ENCODE data around the gene POC1B.
A peak's percentile ranks its signal among the peaks of the same experiment; 100 is the strongest.

POC1B gene

GRCh38 chr12:89538897-89539296 lies 13.1 kb upstream of the POC1B start:
- DNase-seq = no peak

DNA sequence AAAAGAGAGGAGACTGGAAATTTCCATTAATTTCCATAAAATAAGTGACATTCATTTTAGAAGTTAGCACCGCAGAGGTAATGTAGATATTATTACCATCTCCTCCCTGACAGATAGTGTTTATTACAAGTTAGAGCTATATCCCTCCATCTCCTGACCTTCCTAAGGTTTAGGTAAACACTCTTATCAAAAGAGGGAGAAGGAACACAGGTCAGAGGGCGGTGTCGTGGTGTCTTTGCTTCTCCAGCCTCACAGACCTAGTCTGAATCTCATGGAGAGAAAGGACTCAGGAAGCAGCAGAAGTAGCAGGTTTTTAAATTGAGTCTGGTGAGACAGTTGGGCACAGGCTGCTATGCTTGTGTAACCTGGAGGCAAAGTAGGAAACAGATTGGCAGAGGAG lies 11.5 kb upstream of the POC1B start:
- no peak for DNase-seq

GRCh38 chr12:89529738-89530137 lies 3.9 kb upstream of the POC1B start:
- DNase-seq = no peak

- DNase-seq = no peak
These were observed 2.6 kb upstream of the POC1B start for GRCh38 chr12:89528434-89528833.

GRCh38 chr12:89525305-89525823 lies 483 bp downstream of the POC1B start:
- no peak for DNase-seq

GRCh38 chr12:89524541-89525304 lies 1.1 kb downstream of the POC1B start, which contains the start of gene GALNT4:
TSS of gene GALNT4 (minus strand) at chr12:89524796. CDS start at chr12:89524549, 247 bp downstream.
- DNase-seq = peak; percentile 57

GRCh38 chr12:89523843-89524540 lies 1.9 kb downstream of the POC1B start:
- DNase-seq = no peak

DNA sequence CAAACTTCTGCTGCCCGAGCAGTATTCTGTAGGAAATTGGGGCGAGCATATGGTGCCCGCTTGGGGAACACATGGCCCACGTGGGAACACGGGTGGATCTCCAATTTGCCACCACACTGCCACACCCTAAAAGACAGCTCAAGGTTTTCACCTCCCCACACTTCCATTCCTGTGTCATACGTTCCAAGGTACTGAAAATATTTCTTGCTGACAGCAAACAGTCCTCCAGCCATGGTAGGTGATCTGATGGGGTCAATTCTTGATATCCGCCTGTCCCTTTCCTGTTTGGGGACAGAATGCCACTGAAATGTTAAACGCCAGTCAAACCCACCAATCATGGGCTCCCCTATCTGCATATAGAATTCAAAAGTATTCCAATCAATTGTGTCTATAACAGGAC lies 2.5 kb downstream of the POC1B start:
- no peak for DNase-seq

GRCh38 chr12:89521364-89522223 lies 4.3 kb downstream of the POC1B start:
- no peak for DNase-seq

DNA sequence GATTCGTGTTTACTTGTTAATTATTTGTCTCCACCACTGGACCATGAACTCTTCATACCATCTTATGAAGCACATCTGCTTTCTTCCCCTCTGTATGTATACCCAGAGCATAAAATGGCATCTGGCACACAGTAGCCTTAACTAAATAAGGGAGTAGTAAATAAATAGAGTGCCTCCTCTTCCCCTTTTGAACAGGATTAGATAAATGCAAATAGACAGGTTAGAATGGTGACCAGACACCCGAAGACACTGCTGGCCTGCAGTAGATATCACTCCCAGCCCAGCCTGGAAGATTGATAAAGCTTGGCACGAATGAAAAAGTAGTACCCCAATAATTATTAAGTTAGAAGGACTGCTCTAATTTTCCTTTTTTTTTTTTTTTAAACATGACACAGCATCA lies 8.1 kb downstream of the POC1B start:
- no peak for DNase-seq

- DNase-seq = no peak
These were observed 9.2 kb downstream of the POC1B start for GRCh38 chr12:89516633-89517032.

- DNase-seq = no peak
These were observed 11.1 kb downstream of the POC1B start for GRCh38 chr12:89514751-89515150.

- DNase-seq = no peak
These were observed 12.3 kb downstream of the POC1B start for GRCh38 chr12:89513544-89513943.

DNA sequence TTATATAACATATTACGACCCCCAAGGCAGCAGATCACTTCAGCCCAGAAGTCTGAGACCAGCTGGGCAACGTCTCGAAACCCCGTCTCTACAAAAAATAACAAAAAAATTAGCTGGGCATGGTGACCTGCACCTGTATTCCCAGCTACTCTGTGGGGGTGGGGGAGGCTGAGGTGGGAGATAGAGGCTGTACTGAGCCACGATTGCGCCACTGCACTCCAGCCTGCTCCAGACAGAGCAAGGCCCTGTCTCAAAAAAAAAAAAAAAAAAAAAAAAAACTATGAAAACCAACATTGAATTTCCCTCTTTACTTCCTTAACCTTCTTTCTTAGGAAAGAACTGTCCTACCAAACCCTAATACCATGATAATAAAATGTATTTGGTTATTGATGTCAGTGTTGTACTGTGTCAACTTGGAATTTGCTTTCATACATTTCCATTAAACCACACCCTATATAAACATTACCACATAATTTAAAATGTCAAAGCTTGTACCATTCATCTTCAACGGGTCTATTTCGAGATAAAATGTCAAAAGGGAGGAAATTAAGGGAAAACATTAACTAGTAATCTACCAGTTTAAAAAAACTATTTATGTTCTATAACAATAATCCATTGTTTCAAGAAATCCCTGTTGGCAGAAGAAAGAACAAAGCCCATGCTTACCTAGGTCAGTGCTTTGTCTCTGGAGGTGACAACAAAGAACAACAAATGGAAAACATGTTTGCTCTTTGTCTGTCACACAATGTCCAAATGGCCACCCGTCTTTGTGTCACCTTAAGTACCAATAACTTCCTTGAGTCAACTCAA lies 18.6 kb downstream of the POC1B start:
- no peak for DNase-seq

DNA sequence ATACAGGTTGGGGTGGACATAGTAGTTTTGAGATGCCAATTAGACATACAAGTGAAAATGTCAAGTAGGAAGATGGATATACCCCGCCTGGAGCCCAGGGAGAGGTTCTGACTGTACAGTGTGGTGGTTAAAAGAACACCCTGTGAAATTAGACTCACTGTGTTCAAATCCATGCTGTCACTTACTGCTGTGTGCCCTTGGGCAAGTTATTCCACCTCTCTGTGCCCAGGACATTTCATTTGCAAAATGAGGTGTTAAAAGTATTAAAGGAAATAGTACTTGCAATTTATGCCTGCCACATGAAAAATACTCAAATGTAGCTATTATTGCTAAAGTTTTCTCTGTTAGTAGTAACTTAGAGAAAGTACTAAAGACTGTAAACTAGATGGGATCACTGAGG lies 19.8 kb downstream of the POC1B start:
- no peak for DNase-seq

- DNase-seq = no peak
These were observed 21.1 kb downstream of the POC1B start for GRCh38 chr12:89504560-89505346.

DNA sequence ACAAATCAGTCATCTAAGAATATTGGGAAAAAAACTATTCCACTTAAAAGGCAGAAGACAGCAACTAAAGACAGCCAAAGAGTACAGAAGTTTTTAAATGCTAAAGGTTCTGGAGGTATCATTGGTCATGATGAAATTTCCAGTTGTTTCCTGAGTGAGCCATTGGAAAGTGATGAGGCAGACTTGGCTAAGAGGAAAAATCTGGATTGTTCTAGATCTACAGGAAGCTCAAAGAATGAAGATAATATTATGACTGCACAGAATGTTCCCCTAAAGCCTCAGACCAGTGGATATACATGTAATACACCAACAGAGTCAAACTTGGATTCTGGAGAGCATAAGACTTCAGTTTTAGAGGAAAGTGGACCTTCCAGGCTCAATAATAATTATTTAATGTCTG lies 24.1 kb downstream of the POC1B start:
- DNase-seq = no peak

GRCh38 chr12:89499857-89500256 lies 26.0 kb downstream of the POC1B start:
- DNase-seq = no peak

- DNase-seq = no peak
These were observed 28.4 kb downstream of the POC1B start for GRCh38 chr12:89497467-89497866.

DNA sequence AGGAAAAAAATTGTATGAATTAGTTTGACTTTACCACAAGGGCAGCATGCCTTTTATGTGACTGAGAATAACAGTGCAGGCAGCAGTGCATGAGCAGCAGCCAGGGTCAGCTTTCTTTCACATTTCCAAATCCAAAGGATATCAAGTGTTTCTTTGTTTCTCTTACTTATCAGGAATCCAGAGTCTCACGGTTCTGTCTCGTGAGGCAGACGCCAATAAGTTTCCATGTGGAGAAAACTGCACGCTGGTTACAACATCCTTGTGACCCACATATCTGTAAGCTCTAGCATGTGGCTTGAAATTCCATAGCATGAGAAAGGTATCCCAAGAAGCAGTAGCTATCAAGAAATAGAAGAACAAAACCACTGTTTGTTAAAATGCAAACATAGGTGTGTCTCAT lies 28.8 kb downstream of the POC1B start:
- DNase-seq = no peak

DNA sequence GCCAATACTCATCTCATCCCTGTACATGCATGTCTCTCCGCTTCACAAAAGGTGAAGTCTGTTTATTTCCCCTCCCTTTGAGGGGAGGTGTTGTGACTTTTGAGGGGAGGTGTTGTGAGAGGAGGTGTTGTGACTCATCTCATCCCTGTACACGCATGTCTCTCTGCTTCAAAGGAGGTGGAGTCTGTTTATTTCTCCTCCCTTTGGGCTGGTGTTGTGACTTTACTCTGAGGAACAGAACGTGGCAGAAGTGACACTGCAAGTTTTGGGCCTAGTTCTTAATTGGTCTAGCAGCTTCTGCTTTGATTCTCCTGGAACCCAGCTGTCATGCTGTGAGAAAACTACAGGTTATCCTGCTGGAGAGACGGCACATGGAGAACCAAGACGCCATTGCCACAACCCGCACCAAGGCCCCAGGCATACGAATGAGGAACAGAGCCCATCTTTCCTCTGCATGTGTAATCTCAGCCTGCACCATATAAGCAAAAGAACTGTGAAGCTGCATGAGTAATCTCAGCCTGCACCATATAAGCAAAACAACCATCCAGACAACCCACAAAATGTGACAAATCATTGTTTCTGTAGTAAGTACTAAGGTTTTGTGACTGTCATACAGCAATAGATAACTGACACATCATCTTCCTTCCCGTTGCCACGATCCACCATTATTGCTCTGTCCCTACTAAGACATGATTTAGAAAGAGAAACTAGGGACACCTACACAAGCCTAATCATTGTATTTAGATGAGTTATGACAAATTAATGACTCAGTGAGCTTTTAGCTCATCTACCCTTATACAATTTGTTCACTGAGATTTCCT lies 31.2 kb downstream of the POC1B start:
- no peak for DNase-seq

Measured in activated CD4-positive, alpha-beta T cell treated with anti-CD3 and anti-CD28 coated beads for 1 hour (primary cell).